ENCODE data around the gene MCF2L2.
"Not testable (repeated sequence)": the region's sequence is repeated elsewhere in the genome, so short reads cannot be mapped to it uniquely, and the experiment has no call there.

The MCF2L2 gene

GRCh38 chr3:183394150-183394549 is 34.3 kb downstream of the MCF2L2 start:
- DNase-seq: no peak

- DNase-seq: no peak
Observed at GRCh38 chr3:183393625-183394024, 34.8 kb downstream of the MCF2L2 start.

GRCh38 chr3:183392186-183393034 is 36.0 kb downstream of the MCF2L2 start:
- DNase-seq: no peak

- DNase-seq: no peak
Observed at GRCh38 chr3:183391460-183391859, 37.0 kb downstream of the MCF2L2 start.

DNA sequence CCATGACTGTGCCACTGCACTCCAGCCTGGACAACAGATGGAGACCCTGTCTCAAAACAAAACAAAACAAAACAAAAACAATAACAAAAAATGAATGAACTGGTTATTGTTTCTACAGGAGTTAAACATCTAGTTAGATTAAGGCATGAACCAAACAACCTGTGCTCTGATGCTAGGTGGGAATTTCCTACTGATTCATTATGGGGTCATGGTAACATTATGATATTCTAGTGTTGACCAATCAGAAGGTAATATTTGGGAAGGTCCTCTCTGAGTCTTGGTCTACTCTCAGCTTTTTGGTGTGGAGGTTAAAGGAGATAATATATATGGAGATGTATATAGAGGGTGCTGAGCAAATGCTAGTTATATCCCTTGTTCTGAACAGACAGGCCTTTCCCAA is 37.6 kb downstream of the MCF2L2 start:
- no peak for DNase-seq

- DNase-seq: no peak
Observed at GRCh38 chr3:183388213-183388895, 40.1 kb downstream of the MCF2L2 start.

DNA sequence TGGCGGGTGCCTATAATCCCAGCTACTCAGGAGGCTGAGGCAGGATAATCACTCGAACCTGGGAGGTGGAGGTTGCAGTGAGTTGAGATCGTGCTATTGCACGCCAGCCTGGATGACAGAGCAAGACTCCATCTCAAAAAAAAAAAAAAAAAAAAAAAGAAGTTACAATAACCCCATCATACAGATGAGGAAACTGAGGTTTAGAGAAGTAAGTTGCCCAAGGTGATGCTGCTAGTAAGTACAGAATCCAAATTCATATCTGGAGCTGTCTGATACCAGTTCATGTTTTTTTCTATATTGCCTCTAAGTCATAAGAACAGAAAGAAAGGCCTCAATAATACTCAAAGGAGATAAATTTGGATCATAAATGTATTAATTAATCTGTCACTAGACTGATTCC is 40.6 kb downstream of the MCF2L2 start:
- DNase-seq: no peak

DNA sequence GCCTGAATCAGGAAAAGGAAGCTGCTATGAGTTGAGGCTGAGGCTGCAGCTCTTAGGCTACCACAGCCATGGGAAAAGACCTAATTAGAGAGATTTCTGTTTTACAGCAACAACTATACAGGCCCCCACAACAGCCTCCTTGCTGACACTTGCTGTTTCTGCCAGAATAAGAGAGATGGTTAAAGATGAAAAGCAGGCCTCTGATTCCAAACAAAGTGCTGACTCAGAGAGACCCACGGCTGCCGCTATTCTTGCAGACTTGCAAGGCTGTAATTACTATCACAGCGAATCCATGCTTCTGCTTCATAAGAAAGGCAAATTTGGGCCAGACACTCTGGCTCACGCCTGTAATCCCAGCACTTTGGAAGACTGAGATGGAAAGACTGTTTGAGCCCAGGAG is 41.8 kb downstream of the MCF2L2 start:
- no peak for DNase-seq

DNA sequence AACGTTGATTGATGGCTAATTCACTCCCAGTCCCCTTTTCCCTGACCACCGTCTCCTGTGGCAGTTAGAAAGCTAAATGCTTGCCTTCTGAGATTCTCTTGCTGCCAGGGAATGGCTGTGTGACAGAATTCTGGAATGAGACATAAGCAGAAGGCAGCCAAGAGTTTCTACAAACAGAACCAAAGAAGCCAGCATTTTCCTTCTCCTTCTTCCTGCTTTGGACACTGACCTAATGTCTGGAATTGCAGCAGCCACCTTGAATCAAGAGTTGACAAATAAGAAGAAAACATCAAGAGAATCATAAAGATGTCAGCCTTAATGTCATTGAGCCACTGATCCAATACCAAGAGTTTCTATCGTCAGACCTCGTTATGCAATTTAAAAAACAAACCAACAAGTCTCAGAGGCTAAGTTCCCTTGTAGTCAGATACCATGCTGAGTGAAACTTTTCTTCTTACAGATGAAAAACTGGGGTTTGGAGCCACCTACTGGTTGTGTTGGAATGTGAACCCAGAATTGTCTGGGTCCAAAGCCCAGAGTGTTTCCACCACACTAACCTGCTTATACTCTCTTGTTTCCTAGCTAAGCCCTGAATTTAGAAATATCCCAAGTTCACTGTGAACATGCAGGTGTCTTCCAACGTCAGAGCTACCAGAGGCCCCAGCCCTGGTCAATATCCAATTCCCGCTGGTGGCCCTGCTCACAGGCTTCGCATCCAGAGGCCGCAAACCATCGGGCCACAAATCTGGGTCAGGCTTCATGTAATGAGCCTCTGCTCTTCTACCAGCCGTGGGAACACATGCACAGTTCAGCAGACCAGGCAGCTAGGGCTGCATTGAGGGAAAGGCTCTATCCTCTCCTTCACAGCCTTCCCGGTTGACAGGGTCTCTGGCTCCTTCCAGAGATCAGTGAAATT is 42.5 kb downstream of the MCF2L2 start:
- peak; percentile 63 to 67 for DNase-seq

DNA sequence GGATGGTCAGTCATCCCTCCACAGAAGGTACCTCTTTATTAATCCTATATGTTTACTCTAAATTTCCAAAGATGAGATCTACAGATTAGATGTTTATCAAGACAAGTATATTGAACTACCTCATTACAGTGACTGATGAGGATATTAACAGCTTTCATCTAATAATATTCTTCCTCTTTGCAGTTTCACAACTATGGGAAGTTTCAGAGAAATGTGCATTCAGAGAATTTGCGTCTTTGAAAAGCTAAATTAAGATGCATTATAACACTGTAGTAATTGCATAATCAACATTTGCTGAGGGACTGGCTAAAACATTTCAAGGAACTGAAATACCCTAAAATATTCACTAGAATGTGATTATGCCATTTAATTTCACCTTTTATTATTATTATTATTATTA is 46.7 kb downstream of the MCF2L2 start:
- DNase-seq: no peak

GRCh38 chr3:183381179-183381578 is 47.2 kb downstream of the MCF2L2 start:
- peak in 1 of 2 donors; percentile 53 for DNase-seq

DNA sequence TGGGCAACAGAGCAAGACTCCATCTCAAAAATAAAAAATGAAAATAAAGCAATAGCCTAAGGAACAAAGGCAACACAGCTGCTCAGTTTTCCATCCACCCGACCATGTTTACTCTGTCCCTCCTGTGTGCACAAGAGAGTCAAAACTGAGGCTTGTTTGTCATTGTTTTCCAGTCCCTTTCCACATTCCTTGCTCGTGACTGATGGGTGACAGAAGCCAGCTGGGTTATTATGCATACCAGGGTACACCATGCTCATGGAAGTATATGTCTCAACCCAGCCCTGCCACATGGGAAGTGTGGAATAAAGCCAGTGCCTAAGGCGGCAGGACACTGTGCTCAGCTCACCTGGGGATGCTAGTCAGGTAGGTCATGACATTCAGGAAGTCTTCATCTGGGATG is 49.5 kb downstream of the MCF2L2 start:
- no peak for DNase-seq

DNA sequence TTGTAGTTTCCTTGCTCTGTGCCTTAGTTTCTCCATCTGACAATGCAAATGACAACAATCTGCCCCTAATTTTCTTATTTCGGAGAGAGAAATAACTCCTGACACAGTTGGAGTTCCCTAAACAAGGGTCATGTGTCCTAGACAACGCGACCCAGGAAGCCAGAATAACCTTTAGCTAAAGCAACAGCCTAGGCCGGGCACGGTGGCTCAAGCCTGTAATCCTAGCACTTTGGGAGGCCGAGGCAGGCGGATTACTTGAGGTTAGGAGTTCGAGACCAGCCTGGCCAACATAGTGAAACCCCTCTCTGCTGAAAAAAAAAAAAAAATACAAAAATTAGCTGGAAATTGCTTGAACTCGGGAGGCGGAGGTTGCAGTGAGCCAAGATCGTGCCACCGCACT is 49.9 kb downstream of the MCF2L2 start:
- DNase-seq: no peak

DNA sequence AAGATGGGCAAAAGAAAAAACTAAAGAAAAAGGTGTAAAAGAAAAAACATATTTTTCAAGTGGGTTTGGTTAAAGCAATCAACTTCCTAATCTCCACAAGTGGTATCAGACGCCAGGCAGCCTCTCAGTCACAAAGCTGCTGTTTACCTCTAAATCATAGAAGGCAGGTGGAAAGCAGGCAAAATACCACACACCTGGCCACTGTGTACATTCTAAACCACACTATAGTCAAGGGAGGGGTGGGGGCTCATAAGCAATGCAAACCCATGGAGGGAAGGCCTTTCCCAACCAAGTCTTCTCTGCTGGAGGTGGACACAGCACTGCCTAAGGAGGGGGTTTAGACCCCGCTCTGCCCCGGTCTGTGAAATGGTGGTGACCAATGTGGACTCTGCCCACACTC is 50.4 kb downstream of the MCF2L2 start:
- DNase-seq: no peak

GRCh38 chr3:183377307-183377959 is 51.0 kb downstream of the MCF2L2 start:
- no peak for DNase-seq

DNA sequence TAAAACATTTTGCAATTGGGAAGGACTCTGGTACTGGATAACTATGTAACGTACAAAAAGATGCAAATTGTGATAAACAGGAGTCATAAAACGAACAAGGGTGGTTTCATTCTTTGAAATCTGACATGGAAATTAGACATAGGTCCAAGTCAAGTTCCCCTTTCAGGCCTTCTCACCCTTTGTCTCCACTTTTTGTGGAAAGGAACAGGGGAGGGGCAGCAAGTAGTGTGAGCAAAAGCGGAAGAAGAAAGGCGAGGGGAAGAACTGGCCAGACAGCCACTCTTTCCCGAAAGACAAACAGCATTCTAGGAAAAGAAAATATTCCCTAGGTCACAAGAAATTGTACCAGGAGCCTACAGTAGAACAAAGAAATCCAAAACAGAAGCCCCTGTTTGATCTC is 52.6 kb downstream of the MCF2L2 start:
- peak in 1 of 2 donors; percentile 52 for DNase-seq

GRCh38 chr3:183375337-183375736 is 53.1 kb downstream of the MCF2L2 start:
- DNase-seq: no peak

DNA sequence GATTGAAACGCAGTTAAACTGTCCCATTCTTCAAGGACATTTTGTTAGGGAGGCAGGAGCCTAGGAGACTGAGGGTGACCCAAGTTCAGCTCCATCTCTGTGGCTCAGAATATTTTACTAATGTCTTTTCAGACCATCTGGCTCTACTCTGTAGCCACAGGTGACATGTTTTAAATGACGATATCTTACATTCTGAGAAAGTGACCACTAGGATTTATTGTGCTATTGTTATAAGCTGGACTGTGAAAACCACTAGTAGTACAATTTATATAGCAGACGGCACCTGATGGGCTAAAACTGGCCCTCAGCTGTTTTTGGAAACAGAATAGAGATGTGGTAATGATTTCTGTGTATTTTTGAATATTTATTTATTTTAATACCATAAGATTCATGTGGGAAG is 55.5 kb downstream of the MCF2L2 start:
- DNase-seq: no peak

DNA sequence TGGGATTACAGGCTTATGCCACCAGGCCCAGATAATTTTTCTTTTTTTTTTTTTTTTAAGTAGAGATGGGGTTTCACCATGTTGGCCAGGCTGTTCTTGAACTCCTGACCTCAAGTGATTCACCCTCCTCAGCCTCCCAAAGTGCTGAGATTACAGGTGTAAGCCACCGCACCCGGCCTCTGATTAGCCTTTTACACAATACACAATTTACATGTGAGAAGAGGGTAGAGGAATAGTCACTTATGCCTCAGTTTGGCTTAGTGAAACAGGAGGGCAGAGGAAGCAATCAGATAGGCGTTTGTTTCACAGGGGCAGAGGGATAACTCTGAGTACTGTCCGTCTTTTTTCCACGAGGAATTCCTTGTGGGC is 56.8 kb downstream of the MCF2L2 start:
- not testable (repeated sequence) for DNase-seq

GRCh38 chr3:183370391-183370790 is 58.0 kb downstream of the MCF2L2 start:
- no peak for DNase-seq

- no peak for DNase-seq
Observed at GRCh38 chr3:183369627-183370026, 58.8 kb downstream of the MCF2L2 start.

GRCh38 chr3:183369117-183369516 is 59.3 kb downstream of the MCF2L2 start:
- peak in 1 of 2 donors; percentile 20 for DNase-seq
